HEK293 (cell line): Measurements from ENCODE around the gene UBE4A.

Experiments used
- EGR2 ChIP-seq: fragments of 450-650 bp; formaldehyde crosslinking; IDR thresholded peaks from 2 replicates; pipeline ENCODE4 v1.5.1; 2016; ENCODE audit warnings: low read depth, missing biosample characterization, missing genetic modification characterization
- GLI4 ChIP-seq: fragments of 450-650 bp; formaldehyde crosslinking; IDR thresholded peaks from 2 replicates; pipeline ENCODE4 v1.5.1; 2016; ENCODE audit warnings: missing biosample characterization, missing genetic modification characterization
- IKZF3 ChIP-seq: fragments of 450-650 bp; IDR thresholded peaks from 2 replicates; pipeline ENCODE4 v1.5.0; 2018; ENCODE audit warnings: missing biosample characterization, mild to moderate bottlenecking, missing genetic modification characterization, moderate library complexity
- MZF1 ChIP-seq: fragments of 450-650 bp; formaldehyde crosslinking; IDR thresholded peaks from 2 replicates; pipeline ENCODE4 v1.5.1; 2017; ENCODE audit warnings: missing biosample characterization, missing genetic modification characterization, borderline replicate concordance
- SALL2 ChIP-seq: fragments of 450-650 bp; formaldehyde crosslinking; IDR thresholded peaks from 2 replicates; pipeline ENCODE4 v1.5.0; 2017; ENCODE audit warnings: missing biosample characterization, mild to moderate bottlenecking, missing genetic modification characterization, borderline replicate concordance
- ZFP69B ChIP-seq: fragments of 450-650 bp; formaldehyde crosslinking; IDR thresholded peaks from 2 replicates; pipeline ENCODE4 v1.5.1; 2016; ENCODE audit warnings: missing biosample characterization, missing genetic modification characterization
- ZNF24 ChIP-seq: fragments of 450-650 bp; formaldehyde crosslinking; IDR thresholded peaks from 2 replicates; pipeline ENCODE4 v1.5.1; 2016; ENCODE audit warnings: missing biosample characterization, missing genetic modification characterization
- ZNF274 ChIP-seq, 2 experiments: fragments of 200-500 bp in 1 of 2; fragments of 450-650 bp in 1 of 2; sonication (Bioruptor generic) in 1 of 2; formaldehyde crosslinking in 1 of 2; IDR thresholded peaks; 2 replicates each; pipeline versions ENCODE4 v1.5.1 to v1.6.1; 2014 to 2016; ENCODE audit warnings: borderline replicate concordance in 1 of 2, inconsistent platforms in 1 of 2, low read length in 1 of 2, missing biosample characterization in 1 of 2, missing genetic modification characterization in 1 of 2
- ZNF530 ChIP-seq: fragments of 450-650 bp; formaldehyde crosslinking; IDR thresholded peaks from 2 replicates; pipeline ENCODE4 v1.5.1; 2016; ENCODE audit warnings: low read depth, missing biosample characterization, missing genetic modification characterization
- ZNF621 ChIP-seq: fragments of 450-650 bp; formaldehyde crosslinking; IDR thresholded peaks from 2 replicates; pipeline ENCODE4 v1.5.1; 2017; ENCODE audit warnings: missing biosample characterization, missing genetic modification characterization
- ZNF670 ChIP-seq: fragments of 450-650 bp; formaldehyde crosslinking; IDR thresholded peaks from 2 replicates; pipeline ENCODE4 v1.5.1; 2016; ENCODE audit warnings: missing biosample characterization, missing genetic modification characterization, low read depth
- ZNF843 ChIP-seq: fragments of 450-650 bp; formaldehyde crosslinking; IDR thresholded peaks from 2 replicates; pipeline ENCODE4 v1.5.1; 2016; ENCODE audit warnings: missing biosample characterization, missing genetic modification characterization
- ZSCAN30 ChIP-seq: fragments of 450-650 bp; IDR thresholded peaks from 2 replicates; pipeline ENCODE4 v1.5.1; 2018; ENCODE audit warnings: missing biosample characterization, mild to moderate bottlenecking, missing genetic modification characterization, moderate library complexity
- TF ChIP-seq, protein P1 (sequence below): fragments of 450-650 bp; formaldehyde crosslinking; IDR thresholded peaks from 2 replicates; pipeline ENCODE4 v1.5.1; 2016; ENCODE audit warnings: missing biosample characterization, missing genetic modification characterization
- TF ChIP-seq, protein P2 (sequence below): fragments of 450-650 bp; formaldehyde crosslinking; IDR thresholded peaks from 2 replicates; pipeline ENCODE4 v1.5.1; 2016; ENCODE audit warnings: missing biosample characterization, missing genetic modification characterization
- TF ChIP-seq, protein P3 (sequence below): fragments of 450-650 bp; IDR thresholded peaks from 2 replicates; pipeline ENCODE4 v1.5.1; 2018; ENCODE audit warnings: missing biosample characterization, mild to moderate bottlenecking, missing genetic modification characterization
- TF ChIP-seq, protein P4 (sequence below): fragments of 450-650 bp; formaldehyde crosslinking; IDR thresholded peaks from 2 replicates; pipeline ENCODE4 v1.5.1; 2016; ENCODE audit warnings: missing biosample characterization, missing genetic modification characterization
- TF ChIP-seq, protein P5 (sequence below): fragments of 450-650 bp; formaldehyde crosslinking; IDR thresholded peaks from 2 replicates; pipeline ENCODE4 v1.5.1; 2016; ENCODE audit warnings: missing biosample characterization, missing genetic modification characterization, borderline replicate concordance
- TF ChIP-seq, protein P6 (sequence below): fragments of 450-650 bp; formaldehyde crosslinking; IDR thresholded peaks from 2 replicates; pipeline ENCODE4 v1.5.1; 2016; ENCODE audit warnings: missing biosample characterization, missing genetic modification characterization
- TF ChIP-seq, protein P7 (sequence below): fragments of 450-650 bp; formaldehyde crosslinking; IDR thresholded peaks from 2 replicates; pipeline ENCODE4 v1.5.1; 2017; ENCODE audit warnings: missing biosample characterization, missing genetic modification characterization
- TF ChIP-seq, protein P8 (sequence below): fragments of 450-650 bp; formaldehyde crosslinking; IDR thresholded peaks from 2 replicates; pipeline ENCODE4 v1.5.1; 2017; ENCODE audit warnings: missing biosample characterization, missing genetic modification characterization
- TF ChIP-seq, protein P9 (sequence below): fragments of 450-650 bp; formaldehyde crosslinking; IDR thresholded peaks from 2 replicates; pipeline ENCODE4 v1.5.1; 2016; ENCODE audit warnings: missing biosample characterization, missing genetic modification characterization

Gene UBE4A

DNA sequence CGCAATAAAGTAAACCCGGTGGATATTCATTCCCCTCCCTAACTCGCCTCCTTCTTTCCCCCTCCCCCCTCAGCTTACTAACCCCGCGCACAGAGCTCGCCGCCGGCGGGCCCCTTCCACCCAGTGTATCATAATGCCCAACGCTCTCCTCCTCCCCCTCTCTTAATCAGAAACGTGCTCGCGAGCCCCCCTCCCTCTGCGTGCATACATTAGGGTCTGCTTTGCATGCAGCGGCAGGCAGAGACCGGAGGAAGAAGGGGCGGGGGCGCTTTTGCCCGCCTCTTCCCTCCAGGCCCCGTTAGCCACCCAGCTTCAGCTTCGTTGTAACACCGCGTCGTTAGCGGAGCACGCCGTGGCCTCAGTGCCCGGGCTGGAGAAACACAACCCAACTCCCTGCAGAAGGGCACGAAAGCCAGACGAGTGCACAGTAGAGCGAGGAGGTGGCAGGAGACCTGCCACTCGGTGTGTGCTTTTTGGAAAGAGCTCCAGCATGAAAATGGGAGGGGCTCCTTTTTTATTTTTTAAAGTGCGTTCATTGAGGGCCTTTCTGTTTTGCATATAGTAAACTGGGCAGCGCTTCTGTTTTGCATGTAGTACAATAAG lies 76.0 kb downstream of the UBE4A start (continued):
- TF ChIP-seq, protein P1, sequence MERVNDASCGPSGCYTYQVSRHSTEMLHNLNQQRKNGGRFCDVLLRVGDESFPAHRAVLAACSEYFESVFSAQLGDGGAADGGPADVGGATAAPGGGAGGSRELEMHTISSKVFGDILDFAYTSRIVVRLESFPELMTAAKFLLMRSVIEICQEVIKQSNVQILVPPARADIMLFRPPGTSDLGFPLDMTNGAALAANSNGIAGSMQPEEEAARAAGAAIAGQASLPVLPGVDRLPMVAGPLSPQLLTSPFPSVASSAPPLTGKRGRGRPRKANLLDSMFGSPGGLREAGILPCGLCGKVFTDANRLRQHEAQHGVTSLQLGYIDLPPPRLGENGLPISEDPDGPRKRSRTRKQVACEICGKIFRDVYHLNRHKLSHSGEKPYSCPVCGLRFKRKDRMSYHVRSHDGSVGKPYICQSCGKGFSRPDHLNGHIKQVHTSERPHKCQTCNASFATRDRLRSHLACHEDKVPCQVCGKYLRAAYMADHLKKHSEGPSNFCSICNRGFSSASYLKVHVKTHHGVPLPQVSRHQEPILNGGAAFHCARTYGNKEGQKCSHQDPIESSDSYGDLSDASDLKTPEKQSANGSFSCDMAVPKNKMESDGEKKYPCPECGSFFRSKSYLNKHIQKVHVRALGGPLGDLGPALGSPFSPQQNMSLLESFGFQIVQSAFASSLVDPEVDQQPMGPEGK = peak; percentile 87
- TF ChIP-seq, protein P2, sequence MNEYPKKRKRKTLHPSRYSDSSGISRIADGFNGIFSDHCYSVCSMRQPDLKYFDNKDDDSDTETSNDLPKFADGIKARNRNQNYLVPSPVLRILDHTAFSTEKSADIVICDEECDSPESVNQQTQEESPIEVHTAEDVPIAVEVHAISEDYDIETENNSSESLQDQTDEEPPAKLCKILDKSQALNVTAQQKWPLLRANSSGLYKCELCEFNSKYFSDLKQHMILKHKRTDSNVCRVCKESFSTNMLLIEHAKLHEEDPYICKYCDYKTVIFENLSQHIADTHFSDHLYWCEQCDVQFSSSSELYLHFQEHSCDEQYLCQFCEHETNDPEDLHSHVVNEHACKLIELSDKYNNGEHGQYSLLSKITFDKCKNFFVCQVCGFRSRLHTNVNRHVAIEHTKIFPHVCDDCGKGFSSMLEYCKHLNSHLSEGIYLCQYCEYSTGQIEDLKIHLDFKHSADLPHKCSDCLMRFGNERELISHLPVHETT (tag by site-specific recombination) = no peak
- TF ChIP-seq IKZF3 (tag by site-specific recombination) (no peak), ZNF843 (tag by site-specific recombination) (no peak), ZFP69B (tag by site-specific recombination) (no peak), ZNF24 (peak; percentile 15; the same call in 1 of the 2 replicates), ZNF274 (IDR thresholded peaks at IDR 0.05; ENCODE audit: low read length) (no peak), ZNF274 (tag by site-specific recombination; IDR thresholded peaks at IDR 0.05; ENCODE audit: borderline replicate concordance) (no peak), GLI4 (tag by site-specific recombination) (no peak), ZNF670 (tag by site-specific recombination) (no peak), ZSCAN30 (tag by site-specific recombination) (no peak), ZNF621 (tag by site-specific recombination) (no peak), MZF1 (tag by site-specific recombination) (no peak), SALL2 (tag by site-specific recombination) (no peak), EGR2 (tag by site-specific recombination) (peak; percentile 69), ZNF530 (tag by site-specific recombination) (no peak)
- TF ChIP-seq, protein P3, sequence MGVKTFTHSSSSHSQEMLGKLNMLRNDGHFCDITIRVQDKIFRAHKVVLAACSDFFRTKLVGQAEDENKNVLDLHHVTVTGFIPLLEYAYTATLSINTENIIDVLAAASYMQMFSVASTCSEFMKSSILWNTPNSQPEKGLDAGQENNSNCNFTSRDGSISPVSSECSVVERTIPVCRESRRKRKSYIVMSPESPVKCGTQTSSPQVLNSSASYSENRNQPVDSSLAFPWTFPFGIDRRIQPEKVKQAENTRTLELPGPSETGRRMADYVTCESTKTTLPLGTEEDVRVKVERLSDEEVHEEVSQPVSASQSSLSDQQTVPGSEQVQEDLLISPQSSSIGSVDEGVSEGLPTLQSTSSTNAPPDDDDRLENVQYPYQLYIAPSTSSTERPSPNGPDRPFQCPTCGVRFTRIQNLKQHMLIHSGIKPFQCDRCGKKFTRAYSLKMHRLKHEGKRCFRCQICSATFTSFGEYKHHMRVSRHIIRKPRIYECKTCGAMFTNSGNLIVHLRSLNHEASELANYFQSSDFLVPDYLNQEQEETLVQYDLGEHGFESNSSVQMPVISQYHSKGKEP (tag by site-specific recombination) = peak; percentile 85
- TF ChIP-seq, protein P4, sequence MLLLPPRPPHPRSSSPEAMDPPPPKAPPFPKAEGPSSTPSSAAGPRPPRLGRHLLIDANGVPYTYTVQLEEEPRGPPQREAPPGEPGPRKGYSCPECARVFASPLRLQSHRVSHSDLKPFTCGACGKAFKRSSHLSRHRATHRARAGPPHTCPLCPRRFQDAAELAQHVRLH (tag by site-specific recombination) = no peak
- TF ChIP-seq, protein P5, sequence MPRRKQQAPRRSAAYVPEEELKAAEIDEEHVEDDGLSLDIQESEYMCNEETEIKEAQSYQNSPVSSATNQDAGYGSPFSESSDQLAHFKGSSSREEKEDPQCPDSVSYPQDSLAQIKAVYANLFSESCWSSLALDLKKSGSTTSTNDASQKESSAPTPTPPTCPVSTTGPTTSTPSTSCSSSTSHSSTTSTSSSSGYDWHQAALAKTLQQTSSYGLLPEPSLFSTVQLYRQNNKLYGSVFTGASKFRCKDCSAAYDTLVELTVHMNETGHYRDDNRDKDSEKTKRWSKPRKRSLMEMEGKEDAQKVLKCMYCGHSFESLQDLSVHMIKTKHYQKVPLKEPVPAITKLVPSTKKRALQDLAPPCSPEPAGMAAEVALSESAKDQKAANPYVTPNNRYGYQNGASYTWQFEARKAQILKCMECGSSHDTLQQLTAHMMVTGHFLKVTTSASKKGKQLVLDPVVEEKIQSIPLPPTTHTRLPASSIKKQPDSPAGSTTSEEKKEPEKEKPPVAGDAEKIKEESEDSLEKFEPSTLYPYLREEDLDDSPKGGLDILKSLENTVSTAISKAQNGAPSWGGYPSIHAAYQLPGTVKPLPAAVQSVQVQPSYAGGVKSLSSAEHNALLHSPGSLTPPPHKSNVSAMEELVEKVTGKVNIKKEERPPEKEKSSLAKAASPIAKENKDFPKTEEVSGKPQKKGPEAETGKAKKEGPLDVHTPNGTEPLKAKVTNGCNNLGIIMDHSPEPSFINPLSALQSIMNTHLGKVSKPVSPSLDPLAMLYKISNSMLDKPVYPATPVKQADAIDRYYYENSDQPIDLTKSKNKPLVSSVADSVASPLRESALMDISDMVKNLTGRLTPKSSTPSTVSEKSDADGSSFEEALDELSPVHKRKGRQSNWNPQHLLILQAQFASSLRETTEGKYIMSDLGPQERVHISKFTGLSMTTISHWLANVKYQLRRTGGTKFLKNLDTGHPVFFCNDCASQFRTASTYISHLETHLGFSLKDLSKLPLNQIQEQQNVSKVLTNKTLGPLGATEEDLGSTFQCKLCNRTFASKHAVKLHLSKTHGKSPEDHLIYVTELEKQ (tag by site-specific recombination) = no peak
- TF ChIP-seq, protein P6, sequence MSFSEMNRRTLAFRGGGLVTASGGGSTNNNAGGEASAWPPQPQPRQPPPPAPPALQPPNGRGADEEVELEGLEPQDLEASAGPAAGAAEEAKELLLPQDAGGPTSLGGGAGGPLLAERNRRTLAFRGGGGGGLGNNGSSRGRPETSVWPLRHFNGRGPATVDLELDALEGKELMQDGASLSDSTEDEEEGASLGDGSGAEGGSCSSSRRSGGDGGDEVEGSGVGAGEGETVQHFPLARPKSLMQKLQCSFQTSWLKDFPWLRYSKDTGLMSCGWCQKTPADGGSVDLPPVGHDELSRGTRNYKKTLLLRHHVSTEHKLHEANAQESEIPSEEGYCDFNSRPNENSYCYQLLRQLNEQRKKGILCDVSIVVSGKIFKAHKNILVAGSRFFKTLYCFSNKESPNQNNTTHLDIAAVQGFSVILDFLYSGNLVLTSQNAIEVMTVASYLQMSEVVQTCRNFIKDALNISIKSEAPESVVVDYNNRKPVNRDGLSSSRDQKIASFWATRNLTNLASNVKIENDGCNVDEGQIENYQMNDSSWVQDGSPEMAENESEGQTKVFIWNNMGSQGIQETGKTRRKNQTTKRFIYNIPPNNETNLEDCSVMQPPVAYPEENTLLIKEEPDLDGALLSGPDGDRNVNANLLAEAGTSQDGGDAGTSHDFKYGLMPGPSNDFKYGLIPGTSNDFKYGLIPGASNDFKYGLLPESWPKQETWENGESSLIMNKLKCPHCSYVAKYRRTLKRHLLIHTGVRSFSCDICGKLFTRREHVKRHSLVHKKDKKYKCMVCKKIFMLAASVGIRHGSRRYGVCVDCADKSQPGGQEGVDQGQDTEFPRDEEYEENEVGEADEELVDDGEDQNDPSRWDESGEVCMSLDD (tag by site-specific recombination) = peak; percentile 44; the same call in 1 of the 2 replicates
- TF ChIP-seq, protein P7, sequence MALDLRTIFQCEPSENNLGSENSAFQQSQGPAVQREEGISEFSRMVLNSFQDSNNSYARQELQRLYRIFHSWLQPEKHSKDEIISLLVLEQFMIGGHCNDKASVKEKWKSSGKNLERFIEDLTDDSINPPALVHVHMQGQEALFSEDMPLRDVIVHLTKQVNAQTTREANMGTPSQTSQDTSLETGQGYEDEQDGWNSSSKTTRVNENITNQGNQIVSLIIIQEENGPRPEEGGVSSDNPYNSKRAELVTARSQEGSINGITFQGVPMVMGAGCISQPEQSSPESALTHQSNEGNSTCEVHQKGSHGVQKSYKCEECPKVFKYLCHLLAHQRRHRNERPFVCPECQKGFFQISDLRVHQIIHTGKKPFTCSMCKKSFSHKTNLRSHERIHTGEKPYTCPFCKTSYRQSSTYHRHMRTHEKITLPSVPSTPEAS (tag by site-specific recombination) = no peak
- TF ChIP-seq, protein P8, sequence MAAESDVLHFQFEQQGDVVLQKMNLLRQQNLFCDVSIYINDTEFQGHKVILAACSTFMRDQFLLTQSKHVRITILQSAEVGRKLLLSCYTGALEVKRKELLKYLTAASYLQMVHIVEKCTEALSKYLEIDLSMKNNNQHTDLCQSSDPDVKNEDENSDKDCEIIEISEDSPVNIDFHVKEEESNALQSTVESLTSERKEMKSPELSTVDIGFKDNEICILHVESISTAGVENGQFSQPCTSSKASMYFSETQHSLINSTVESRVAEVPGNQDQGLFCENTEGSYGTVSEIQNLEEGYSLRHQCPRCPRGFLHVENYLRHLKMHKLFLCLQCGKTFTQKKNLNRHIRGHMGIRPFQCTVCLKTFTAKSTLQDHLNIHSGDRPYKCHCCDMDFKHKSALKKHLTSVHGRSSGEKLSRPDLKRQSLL (tag by site-specific recombination) = no peak
- TF ChIP-seq, protein P9, sequence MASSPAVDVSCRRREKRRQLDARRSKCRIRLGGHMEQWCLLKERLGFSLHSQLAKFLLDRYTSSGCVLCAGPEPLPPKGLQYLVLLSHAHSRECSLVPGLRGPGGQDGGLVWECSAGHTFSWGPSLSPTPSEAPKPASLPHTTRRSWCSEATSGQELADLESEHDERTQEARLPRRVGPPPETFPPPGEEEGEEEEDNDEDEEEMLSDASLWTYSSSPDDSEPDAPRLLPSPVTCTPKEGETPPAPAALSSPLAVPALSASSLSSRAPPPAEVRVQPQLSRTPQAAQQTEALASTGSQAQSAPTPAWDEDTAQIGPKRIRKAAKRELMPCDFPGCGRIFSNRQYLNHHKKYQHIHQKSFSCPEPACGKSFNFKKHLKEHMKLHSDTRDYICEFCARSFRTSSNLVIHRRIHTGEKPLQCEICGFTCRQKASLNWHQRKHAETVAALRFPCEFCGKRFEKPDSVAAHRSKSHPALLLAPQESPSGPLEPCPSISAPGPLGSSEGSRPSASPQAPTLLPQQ (tag by site-specific recombination) = 0 out of 2 replicates have a peak, but pooled peaks have one; percentile 13
